CD4-positive, alpha-beta T cell treated with Interleukin-6 at 100 ng/mL for 8 hours (primary cell): ENCODE data around the gene HTR2C.
"Not testable (repeated sequence)": the region's sequence is repeated elsewhere in the genome, so short reads cannot be mapped to it uniquely, and the experiment has no call there.

Source experiments
- DNase-seq: peaks from one replicate; pipeline ENCODE4 v3.0.0-alpha.2; 2020; ENCODE audit warnings: mixed read lengths, low spot score

Gene HTR2C

DNA sequence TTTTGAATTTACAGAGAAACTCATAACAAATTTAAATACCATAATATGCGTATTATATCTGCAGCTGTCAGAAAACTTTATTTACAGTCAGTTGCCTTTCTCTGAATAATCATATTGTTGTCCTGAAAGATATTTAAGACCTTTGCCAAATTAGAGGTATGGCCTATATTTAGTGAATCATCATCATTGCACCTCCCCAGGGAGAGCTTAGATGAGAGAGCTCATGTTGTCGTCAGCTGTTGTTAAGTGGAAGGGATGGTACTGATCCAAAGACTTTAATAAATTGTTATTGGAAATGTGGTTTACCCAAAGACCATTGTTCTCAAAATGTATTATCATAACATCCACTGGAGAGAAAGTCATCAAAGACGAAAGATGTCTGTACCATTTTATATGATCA, 128.6 kb downstream of the HTR2C start:
- no peak for DNase-seq

DNA sequence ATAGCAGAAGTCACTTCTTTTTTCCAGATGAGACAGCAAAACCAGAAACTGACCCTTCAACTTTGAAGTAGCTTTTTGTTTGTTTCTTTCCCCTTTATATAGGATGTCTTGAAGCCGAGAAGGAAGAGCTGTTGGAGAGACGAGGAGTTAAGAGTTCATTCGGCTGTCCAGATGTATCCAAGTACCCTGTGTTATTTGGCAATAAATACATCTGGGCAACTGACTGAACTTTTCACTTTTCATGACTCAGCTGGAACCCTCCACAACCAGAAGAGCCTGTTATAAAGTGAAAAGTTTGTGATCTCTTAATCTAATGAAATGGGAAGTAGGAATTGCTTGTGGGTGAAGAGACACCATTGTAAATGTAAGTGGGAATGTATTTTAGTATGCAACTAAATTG, 131.2 kb downstream of the HTR2C start:
- no peak for DNase-seq

DNA sequence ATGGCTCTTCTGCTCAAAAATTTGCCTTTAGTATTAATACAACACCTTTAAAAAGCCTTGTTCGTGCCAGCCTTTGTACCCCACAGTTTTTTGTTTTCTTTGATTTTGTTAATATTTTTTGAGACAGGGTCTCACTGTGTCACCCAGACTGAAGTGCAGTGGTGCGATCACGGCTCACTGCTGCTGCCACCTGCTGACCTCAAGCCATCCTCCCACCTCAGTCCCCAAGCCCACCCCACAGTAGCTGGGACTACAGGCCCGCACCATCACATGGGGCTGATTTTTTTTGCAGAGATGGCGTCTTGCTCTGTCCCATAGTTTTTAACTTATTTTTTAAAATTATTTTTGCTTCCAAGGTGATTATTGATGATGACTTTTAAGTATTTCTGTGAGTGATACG, 134.0 kb downstream of the HTR2C start:
- no peak for DNase-seq

DNA sequence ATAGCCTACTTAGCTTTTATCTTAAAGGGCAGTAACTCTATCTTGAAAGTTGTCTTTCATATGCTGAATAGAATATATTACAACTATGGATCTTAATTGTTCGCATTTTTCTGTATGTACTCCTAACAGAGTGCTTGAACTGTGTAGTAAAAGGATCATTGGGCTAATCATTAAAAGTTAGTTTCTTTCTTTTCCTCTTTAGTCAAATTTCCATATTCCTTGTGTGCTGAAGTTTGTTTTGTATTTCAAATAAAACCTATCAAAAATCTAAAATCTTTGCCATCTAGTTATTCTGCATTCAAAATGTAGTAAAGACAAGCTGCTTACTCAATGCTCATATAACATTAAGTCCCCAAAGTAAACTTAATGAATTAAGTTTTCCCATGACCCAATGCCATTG, 182.7 kb downstream of the HTR2C start:
- no peak for DNase-seq

DNA sequence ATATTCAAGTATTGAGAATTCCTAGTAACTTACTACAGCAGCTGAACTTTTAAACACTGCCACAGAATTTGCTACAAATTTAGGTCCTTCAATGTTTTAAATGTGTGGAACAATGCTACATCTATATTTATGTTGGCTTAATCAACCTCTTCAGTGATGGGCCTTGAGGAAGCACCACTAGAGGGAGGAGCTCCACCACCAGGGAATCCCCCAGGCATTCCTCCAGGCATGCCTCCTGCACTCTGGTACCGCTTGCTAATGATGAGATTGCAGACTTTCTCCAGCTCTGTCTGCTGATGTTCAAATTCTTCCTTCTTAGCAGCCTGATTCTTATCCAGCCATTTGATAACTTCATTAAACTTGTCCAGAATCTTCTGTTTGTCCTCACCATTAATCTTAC, 190.8 kb downstream of the HTR2C start:
- DNase-seq = no peak

DNA sequence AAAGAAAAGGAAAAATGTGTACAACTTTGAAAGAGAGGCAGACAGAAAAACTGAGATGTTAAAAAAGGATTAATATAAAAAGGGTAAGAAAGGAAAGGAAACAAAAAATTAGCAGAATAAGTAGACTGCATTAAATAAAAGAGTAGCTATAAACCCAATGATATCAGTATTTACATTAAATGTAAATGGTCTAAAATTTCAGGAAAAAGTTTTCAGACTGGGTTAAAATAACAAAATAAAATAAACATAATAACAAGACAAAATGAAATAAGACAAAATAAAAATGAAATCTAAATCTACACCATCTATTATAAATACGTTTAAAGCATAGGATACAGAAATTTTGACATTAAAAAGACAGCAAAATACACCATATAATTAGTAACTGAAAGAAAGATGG, 199.0 kb downstream of the HTR2C start:
- DNase-seq = no peak

DNA sequence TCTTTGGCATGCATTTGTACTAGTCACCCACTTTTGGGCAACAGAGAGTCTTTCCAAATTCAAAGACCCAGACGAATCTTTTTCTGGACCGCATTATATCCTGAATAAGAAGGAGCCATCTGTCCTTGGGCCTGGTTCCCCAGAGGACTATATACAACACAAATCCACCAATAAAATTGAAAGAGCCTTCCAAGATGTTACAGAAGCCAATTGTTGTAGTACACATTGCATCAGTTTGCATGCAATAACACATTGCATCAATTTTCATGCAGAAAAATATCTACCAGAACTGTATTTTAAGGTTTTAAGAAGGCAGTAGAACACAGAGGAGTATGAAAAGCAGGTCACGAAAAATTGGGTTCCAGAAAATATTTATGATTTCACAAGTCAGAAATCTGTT, 203.2 kb downstream of the HTR2C start:
- no peak for DNase-seq

DNA sequence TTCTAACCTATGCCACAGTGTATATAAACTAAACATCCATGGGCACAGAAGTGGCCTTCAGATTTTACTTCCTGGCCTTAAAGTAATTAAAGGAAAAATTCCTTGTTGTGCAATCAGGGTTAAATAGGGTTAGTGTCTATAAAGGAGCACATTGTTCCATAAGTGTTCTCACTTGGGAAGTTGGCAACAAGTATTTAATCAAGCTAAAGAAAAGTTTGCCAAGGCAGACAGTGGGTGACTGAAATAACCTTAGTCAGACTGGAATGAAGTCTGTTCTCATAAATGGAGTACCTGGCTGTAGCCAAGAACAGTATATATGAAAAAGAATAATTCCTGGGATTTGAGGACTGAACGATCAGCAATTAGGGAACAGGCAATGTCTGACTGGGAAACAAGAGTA, 213.6 kb downstream of the HTR2C start:
- DNase-seq = no peak

DNA sequence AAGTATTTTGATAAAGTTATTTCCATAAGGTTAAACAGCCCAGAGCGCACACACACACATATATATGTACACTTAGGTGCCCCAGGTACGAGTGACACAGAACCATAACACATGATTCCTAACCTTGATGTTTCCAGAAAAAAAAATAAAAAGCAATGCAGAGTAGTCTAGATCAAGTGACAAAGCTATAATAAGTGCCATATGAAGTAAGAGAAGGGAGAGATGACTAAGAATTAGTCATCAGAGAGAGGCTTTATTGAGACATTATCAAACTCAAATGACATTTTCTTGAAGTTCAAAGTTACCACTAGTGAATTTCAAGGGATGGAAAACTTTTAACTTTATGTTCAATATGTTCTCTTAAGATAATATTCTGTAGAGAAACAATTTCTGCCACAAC, 215.0 kb downstream of the HTR2C start:
- DNase-seq = no peak

DNA sequence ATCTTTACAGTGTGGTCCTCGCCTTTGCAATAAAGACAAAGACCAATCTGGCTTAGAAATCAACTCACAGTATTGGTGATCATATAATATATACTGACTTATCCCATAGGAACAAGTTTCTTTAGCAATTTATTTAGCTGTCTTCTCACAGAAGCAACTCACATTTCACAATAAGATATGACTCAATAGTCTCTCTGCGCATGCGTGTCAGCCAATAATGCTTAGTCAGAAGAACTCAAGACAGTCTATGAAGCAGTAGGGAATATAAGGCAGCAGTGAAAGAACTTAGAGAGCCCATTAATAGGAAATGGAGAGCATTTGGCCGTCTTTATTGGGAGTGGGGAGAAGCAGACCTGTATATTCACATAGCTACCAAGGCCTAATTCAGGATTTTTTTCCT, 216.8 kb downstream of the HTR2C start:
- DNase-seq = no peak

DNA sequence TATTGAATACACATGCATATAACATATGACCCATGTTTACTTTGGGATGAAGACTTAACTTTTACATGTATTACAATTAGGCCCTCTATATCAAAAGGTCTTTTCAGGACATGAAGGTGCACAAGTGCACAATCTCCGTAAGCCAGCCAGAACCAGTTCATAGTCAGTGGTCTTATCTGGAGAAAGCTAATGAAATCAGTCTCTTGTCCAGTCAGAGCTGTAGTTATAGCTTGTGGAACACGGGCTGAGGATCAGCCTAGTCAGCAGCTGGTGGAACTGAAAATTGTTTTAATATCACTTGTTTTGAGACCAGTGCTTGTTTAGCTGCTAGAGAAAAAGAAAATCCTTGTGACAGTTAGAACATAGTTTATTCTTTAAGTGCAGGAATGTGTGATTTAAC, 235.6 kb downstream of the HTR2C start:
- no peak for DNase-seq

DNA sequence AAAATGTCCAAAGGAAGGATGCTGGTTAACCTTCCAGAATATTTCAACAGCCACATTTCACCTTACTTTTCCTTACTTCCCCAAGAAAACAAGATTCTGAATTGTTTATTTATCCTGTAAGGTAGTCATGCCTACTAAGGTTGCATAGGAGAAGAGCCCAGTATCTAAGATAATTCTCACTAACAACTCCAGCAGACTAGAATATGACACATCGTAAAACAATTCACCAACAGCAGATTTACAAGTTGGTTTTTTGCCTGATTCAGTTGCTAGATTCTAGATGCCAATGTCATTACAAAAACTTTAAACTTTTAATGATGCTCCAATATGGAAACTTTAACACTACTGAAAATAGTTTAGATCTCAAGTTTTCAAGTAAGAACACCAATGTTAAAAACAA, 257.2 kb downstream of the HTR2C start:
- no peak for DNase-seq

DNA sequence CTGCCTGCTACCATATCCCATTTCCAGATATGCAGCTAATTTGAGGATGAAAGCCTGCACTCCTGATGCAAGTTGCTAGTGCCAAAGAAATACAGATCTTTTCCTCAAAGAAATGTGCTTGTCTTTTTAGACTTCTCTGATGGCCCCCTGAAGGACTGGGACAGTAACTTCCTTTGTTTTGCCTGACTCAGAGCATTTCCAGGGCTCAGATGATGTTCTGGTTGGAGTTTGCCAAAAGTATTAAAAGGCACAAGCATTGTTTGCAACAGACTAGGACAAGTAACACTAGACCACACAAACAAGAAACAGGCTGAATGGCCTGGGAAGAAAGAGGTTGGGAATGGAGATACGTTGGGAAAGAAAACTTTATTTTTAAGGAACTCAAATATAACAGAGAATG, 258.3 kb downstream of the HTR2C start:
- no peak for DNase-seq

DNA sequence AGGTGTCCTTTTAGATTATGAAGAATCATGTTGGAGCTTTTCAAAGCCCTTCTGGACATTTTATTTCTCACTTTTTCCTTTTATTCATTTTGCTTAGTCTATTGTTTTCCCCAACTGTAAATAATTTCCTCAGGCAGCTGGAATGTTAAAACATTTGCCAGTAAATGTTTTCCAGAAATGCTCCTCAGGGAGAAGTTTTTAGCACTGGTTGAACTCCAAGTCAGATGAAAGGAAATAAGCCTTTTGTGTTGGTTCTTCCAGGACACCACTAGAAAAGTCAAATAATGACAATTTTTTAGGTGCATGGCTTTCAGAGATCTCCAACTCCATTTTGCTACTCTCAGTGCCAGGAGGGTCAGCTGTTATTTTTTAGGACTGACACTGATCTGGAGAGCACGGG, 305.6 kb downstream of the HTR2C start:
- no peak for DNase-seq

DNA sequence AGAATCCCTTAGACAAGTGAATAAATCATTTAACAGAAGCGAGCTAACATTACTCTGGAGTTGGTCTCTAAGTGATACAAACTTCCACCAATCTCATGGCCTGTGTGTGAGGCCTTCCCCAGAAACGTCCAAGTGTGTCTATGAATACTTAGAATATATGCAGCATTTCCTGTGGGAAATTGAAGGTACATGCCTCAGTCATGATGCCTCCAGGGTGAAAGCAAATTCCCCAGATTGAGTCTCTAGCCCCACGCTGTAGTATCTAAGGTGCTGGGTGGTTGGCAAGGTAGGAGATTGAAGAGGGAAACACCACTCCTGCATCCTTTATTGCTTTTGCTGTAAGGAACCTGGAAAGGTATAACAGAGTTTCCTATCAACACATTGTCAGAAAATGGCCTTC, 319.7 kb downstream of the HTR2C start:
- DNase-seq = no peak

DNA sequence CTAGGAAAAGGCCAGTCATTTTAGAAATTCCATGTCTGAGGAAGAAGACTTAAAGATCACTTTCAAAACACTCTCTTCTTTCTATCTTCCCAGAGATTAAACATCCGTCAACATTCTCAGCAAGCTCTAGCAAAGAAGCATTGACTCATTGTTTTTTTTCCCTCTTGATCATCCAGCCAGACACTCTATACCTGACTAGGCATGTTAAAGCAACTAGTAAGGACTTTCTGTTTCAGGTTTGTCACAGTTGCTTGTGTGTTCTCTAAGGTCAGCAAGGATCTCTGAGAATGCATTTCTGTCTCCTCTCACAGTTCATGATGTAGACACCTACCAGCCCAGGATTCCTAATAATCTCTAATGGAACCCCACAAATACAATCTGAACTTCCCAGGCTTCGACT, 321.4 kb downstream of the HTR2C start:
- no peak for DNase-seq

DNA sequence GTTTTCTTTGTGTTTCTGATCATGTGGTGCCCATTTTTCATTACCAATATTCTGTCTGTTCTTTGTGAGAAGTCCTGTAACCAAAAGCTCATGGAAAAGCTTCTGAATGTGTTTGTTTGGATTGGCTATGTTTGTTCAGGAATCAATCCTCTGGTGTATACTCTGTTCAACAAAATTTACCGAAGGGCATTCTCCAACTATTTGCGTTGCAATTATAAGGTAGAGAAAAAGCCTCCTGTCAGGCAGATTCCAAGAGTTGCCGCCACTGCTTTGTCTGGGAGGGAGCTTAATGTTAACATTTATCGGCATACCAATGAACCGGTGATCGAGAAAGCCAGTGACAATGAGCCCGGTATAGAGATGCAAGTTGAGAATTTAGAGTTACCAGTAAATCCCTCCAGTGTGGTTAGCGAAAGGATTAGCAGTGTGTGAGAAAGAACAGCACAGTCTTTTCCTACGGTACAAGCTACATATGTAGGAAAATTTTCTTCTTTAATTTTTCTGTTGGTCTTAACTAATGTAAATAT, 323.2 kb downstream of the HTR2C start:
- DNase-seq = no peak

DNA sequence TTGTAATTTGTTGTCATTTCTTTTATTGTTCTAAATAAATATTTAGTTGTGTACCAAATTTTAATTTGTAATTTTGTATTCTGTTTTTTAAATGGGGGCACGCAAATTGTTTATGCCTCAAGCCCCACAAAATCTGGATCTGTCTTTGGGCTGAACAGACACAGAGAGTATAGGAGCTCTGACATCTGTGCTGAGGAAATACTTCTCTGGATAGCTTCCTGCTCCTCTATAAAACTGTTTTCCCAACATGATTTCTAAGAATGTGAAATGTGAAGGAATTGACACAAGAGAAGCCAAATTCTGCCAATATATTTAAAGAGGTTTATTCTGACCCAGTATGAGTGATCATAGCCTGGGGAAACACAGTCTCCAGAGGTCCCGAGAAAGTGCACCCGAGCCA, 340.5 kb downstream of the HTR2C start:
- DNase-seq = no peak

DNA sequence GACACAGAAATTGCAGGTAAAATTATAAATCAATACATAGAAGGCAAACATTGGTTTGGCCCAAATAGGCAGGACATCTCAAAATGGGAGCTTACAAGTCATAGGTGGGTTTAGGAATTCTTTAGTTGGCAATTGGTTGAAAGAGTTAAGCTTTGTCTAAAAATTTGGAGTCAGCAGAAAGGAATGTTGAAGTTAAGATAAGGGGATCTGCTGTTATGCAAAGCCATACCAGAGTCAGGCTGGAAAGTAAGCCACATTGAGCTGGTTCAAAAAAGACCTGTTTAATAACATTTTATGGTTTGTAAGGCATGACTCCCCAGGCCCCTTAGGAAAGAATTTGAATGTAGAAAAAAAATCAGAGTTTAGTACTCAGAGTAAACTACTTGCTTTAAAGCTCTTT, 341.0 kb downstream of the HTR2C start:
- no peak for DNase-seq

DNA sequence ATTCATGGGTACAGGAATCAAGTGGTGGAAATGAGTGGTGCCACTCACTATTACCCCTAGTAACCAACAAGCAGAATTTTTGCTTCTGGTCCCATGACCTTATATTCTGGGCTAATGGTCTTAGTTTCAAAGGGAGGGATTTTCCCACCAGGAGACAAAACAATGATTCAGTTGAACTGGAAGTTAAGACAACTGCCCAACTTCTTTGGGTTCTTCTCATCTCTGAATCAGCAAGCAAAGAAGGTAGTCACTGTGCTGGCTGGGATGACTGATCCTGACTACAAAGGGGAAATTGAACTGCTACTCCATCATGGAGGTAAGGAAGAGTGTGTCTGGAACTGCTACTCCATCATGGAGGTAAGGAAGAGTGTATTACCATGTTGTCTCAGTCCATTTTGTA, 346.3 kb downstream of the HTR2C start:
- no peak for DNase-seq

DNA sequence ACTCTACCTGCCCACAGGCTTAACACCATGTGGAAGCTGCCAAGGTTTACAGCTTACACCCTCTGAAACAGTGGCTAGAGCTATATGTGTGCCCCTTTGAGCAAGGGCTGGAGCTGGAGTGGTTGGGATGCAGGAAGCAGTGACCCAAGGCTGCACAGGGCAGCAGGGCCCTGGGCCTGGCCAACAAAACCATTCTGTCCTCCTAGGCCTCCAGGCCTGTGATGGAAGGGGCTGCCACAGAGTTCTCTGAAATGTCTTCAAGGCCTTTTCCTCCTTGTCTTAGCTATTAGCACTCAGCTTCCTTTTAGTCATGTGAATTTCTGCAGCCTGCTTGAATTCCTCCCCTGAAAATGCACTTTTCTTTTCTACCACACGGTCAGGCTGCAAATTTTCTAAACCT, 348.7 kb downstream of the HTR2C start:
- DNase-seq = no peak

DNA sequence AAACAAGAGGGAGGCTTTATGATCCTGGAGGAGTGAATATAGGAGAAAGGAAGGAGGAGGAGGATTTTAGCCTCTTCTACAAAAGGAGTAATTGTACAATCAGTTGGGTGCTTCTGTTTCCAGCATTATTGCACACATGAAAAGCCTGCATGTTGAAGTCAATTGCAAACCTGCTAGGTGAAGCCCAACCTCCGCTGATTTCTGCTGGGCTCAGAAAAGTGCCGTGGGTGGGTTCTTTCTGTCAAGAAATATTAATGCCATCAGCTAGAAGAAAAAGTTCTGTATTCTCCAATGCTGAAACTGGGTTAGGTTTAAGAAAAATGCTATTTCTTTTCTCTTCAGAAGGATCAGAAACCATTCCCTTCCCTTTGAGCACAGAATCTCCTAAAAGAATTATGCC, 349.4 kb downstream of the HTR2C start:
- DNase-seq = not testable (repeated sequence)

DNA sequence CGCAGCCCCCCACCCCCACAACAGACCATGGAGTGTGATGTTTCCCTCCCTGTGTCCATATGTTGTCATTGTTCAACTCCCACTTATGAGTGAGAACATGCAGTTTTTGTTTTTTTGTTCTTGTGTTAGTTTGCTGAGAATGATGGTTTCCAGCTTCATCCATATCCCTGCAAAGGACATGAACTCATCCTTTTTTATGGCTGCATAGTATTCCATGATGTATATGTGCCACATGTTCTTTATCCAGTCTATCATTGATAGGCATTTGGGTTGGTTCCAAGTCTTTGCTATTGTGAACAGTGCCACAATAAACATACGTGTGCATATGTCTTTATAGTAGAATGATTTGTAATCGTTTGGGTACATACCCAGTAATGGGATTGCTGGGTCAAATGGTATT, 353.2 kb downstream of the HTR2C start:
- not testable (repeated sequence) for DNase-seq

DNA sequence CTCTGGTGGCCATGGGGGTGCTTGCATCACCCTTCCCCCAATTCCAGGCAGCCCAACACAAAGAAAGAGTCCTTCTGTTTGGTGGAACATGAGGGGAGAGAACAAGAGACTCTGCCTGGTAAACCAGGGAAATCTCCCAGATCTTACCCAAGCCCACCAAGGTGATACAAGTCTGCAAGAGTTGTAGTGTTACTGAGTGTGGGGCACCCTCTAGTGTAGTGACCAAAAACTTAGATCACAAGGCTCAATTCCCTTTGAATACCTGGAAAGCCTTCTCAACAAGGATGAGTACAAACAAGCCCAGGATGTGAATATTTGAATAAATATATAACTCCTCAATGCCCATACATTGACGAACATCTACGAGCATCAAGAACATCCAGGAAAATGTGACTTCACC, 368.8 kb downstream of the HTR2C start:
- no peak for DNase-seq
